HG03196 (cell line): Measurements from ENCODE around the gene STAB2.

Source experiments
- ATAC-seq: cut with Tn5 transposase; IDR thresholded peaks from one replicate; pipeline ENCODE4 v1.9.1; 2021; ENCODE audit not compliant: unreplicated experiment

The STAB2 gene

DNA sequence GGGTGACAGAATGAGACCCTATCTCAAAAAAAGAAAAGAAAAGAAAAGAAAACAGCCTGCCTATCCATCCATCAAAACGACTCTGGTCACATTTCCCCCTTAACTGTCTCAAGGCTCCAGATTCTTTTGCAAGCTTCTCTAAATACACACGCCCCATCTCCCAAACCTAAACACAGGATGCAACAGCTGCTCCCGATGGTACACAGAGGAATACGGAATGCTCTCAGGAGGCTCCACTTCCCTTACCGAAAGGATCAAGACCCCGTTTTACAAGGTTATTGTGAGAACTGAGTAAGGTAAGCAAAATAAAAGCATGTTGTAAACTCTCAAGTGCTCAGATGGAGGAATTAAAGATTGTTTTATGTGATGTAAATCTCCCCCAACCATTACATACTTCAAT is 191.7 kb downstream of the STAB2 start:
- no peak for ATAC-seq

DNA sequence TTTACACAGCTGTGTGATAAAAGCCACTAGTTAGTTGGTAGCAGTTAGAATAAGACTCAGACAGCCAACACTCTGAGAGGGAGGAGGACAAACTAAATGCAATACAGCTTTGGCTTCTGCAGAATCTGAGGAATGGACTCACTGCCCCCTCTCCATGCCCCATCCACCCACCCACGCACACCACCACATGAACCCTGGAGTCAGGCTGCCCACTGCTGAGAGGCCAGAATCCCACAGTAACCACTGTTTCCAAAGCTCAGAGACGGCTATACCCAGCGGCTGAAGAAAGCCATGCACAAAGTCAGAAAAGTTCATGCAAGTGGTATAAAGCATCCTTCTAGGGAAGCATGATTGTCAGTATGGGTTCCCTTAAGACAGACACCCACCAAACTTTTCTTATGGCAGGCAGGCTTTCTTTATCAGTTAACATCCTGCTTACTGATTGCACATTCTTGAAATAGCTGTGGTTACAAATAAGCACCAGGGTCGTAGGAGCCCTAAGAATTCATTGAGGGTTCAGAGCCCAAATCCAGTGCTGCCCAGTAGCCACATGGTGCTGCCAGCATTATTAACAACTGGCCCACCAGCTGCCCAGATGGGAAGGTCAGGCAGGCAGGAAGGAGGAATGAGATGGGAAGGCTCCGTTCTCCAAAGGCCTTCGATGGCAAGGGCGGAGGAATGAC is 192.5 kb downstream of the STAB2 start:
- no peak for ATAC-seq

DNA sequence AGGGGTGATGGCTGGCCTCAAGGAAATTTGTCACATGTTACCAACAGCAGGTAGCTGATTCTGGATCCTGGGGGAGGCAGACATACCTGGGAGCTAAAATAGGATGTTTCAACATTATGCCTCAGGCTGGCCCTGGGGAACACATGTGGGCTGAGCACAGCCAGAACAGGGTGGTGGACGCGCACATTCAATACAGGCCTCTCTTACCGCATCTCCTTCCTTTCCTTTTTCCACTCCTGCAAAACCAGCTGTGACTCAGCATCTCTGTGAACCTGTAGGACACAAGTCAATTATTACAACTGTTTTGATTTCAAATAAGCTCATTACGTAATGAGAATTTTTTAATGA is 193.0 kb downstream of the STAB2 start:
- ATAC-seq = no peak

DNA sequence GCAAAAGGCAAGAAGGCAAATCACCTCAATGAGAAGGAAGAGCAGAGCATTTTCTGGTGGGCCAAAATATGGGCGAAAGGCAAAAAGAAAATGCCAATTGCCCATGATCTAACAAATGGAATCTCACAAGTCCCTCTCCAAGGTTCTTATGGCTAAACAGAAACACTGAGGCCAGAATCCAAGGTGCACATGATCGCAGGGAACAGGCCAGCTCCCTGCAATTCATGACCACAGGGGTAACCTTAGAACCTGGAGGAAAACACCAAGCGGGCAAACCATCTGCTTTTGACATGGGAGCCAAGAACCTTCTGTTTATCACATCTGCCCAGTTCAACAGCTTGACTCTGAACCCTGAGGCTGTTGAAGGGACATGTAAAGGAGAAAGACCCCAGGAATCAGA is 193.9 kb downstream of the STAB2 start:
- ATAC-seq = no peak

DNA sequence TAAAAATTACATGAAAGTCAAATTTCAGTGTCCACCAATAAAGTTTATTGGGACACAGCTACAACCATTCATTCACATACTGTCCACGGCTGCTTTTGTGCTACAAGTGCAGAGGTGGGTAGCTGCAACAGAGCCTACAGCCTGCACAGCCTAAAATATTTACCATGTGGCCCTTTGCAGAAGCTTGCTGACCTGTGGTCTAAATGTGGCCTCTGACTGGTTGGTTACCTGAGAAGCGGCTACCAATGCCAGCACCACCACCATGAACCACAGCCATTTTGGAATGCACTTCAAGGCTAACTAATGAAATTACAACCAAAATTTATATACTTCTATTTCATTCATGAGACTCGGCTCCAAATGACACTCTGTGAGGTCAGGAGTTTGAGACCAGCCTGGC is 195.3 kb downstream of the STAB2 start:
- ATAC-seq = no peak

DNA sequence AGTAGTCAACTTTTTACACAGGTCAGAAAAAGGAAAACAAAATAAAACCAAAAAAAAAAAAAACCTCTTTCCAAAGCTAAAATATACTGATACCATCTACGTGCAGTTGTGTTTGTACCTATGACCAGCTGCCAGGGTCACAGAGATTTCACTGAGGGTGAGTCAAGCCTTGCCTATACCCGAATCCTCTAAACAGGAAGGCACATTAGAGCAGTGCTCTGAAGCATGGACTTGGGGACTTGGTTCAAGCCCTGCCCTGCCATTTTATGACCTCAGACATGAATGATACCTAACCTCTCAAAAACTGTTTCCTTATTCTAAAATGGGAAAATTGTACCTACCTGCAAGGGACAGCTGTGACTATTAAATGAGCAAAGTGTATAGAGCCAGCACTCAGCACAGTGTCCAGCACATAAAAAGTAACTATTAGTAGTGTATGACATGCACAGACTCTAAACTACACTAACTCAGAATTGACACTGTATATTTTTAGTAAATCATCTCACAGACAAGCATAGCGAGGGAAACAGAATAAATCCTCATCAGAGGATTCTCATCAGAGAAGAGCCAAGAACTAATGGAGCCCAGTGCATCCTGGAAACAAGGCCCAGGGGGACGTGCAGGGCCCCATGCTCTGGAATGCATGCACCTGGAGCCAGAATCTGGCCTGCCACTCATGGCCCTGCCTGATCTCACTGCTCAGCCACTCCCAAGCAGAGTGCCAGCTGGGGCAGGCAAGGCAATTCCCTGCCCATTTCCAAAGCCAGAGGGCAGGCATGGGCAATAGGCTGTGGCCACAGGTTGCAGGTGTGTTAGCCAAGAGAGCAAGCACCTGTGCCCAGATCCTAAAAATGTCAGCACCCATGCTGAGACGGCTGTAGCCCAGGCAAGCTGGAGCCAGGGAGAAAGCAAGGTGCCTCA is 196.9 kb downstream of the STAB2 start:
- ATAC-seq = no peak

DNA sequence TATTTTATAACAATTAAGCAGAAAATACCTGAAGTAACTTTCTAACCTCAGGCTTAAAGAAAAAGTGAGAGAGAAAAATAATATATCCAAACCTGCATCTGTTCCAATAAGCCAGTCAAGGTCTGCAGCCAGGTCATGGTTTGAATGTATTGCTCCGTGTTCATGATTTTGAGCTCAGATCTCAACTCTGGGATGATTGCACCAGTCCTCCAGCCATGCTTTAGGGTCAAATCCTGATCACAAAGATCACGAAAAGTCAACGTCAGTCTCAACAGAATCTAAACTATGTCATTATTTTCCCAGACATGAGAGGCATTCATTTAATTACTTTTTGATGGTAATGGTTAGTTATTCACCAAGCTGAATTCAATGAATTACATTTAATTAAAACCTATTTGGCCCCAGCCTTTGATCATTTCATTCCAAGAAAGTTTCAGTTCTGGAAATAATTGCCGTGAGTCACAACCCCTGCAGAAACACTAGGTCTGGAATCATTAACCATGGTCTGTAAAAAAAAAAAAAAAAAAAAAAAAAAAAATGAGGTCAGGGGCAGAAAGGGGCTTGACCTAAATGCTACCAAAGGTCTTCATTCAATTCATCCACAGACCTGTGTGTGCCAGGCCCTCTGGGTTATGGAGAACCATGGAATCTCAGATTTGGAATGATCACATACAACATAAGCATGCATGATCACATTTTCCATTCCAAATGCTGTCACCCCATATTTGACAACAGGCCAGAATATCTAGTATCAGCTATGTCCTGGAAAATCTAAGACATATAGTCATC is 198.4 kb downstream of the STAB2 start:
- no peak for ATAC-seq

DNA sequence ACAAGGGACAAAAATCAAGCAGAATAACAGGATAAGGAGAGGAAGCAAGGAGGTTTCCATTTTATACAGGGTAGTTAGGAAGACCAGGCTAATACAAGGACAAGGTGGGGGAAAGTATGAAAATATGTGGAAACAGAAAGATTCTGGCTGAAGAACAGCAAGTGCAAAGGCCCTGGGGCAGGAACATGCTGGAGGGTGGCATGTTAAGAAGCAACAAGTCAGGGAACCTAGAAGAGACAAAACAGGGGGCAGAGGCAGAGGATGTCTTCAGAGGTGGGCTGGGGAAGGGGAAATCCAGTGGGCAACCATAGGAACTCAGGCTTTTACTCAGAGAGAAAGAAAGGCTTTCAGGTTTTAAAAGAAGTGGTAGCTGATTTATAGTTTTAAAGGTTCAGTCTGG is 199.1 kb downstream of the STAB2 start:
- no peak for ATAC-seq

DNA sequence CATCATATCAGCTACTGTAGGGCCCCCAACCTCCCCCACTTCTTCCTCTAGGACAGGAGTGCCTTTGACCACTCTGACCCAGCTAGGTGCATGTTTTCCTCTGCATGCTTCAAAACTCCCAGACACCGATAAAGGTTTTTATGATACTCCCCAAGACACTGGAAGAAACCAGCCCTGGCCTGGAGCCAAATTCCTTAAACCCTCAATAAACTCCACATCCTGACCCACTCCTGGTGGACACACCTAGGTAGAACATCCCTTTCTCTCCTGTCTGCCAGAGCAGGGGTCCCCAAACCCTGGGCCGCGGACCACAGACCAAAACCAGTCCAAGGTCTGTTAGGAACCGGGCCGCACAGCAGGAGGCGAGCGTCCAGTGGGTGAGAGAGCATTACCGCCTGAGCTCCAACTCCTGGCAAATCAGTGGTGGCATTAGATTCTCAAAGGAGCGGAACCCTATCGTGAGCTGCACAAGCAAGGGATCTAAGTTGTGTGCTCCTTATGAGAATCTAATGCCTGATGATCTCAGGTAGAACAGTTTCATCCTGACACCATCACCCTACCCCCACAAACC is 204.4 kb downstream of the STAB2 start:
- ATAC-seq = no peak

DNA sequence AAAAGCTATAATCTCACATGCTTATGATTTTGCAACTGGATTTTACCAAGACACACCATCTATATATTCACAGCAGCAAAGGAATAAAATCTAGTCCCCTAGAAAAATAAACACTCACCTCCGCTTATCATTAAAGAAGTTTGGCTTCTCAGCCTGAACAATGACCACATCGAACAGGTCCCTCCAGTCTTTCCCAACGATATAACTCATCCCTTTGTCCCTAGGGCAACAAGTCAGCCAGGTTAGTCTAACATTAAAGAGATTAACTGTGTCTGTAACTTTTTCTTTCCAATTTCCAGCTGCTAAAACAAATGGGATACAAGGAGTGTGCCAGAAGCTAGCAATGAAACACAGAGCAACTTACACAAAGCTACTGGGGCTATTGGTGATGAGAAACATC is 206.0 kb downstream of the STAB2 start:
- no peak for ATAC-seq

DNA sequence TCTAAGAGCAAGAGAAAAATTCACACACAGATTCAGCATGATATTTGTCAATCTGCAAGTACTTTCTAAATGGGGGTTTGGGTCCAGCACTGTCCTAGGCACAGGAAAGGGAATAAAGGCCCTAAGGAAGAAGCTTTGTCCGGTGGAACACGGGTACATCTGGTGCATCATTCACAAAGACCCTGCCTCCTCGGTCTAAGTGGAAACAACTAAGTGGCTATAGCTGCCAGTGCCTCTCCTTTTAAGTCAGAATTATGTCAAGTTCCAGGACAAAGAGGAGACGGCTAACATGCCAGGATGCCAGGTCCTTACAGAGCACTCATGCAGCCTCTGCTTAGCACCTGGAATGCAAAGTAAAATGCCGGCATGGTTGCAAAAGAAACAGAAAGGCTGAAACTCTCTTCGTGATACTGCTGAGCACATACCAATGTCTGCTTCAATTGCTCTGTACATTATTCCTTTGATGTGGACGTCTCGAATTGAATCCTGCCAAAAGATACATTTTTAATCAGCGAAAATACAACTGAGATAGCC is 206.5 kb downstream of the STAB2 start:
- no peak for ATAC-seq

DNA sequence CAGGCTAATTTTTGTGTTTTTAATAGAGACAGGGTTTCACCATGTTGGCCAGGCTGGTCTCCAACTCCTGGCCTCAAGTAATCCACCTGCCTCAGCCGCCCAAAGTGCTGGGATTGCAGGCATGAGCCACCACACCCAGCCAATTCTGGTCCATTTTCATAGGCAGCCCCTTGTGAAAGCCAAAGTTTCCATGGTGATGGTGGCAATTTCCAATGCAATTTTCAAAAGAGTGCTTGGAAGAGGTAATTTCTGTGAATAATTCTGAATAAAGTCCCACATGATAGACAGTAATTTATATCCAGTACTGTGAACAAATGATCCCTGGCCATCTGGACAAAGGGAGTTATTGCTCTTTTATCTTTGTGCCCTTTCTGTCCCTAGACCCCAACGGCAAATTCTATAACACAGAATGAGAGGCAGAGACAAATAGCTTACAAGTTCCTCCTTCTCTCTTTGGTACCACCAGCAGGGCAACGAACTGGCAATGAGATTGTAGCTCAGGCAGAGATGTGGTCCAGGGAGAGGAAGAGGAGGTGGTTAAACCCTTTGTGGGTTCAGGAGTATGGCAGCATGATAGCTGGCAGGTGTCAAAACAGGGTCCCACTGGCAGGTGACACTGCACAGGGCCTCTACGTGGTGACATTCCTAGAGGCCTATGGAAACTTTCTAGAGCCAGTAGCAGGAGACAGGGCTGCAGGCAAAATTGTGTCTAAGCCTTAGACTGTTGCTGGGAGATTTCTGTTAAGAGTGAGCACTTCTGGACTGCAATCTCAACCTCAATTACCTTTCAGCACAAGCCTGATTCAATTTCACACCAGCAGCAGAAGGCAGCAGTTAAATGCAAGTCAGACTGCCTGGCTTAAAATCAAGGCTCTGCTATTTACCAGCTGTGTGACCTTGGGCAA is 207.5 kb downstream of the STAB2 start:
- ATAC-seq = no peak

DNA sequence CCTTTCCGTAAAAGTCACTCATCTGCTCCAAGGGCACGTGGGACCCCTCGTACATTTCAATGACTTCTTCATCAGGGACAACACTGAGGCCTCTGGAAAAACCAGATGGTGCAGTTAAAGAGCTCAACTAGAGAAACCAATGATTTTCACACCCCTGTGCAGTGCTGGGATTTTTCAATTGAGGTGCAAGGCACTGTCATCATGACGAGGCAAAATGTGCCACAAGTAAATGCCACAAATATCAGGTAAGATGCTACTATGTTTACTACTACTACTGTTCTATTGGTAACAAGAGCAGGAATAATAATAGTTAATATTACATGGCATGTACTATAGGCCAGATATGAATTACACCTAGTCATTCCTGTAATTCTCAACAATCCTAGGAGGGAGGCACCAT is 211.5 kb downstream of the STAB2 start:
- ATAC-seq = no peak

DNA sequence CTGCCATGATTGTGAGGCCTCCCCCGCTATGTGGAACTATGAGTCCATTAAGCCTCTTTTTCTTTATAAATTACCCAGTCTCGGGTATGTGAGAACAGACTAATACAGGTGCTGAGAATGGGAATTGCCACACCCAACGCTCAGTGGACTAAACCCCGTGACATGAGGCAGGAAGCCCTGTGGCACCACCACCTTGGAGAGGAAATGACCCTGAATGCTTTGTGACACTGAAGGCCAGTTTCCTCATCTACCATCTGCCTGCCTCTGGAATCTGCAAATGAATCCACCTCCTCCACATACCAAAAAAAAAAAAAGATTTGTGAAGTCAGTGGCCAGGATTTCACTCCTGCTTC is 212.4 kb downstream of the STAB2 start:
- ATAC-seq = no peak

DNA sequence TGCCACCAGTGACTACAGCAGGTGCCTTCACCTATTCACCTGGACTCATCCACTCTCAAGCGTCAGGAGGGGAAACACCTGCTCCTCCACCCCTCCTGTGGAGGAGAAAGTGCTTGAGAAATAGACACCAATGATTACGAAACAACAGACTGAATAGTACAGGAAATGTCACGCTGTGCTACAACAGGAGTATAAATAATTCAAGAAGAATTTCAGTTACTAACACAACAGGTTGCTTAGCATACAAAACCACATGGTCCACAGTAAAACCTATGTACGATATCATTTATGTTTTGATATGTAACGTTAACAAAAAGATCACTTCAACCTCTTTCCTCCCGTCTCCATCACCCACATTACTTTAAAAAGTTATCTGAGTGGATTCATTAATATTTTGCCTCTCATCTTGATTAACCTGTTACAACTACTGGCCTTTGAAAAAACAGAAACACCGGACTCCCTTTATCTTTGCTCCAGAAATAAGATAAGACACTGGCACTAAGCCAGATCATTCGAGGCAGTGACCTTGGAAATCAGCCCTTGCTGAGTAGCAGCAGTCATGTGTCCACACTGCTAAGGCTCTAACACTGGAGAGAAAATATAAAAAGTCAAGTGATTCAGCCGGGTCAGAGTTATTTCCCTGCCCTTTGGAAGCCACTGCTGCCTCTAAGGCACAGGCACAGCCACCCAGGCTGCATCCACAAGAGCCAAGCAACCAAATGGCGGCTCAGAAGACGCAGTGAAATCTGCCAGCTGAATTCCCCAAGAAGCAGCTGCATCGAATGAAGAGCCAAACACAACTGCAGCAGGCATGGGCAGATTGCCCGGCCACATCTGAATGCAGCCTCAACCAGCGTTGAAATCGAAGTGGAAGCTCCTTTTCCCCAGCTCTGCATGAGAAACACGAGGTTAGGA is 213.0 kb downstream of the STAB2 start:
- no peak for ATAC-seq

DNA sequence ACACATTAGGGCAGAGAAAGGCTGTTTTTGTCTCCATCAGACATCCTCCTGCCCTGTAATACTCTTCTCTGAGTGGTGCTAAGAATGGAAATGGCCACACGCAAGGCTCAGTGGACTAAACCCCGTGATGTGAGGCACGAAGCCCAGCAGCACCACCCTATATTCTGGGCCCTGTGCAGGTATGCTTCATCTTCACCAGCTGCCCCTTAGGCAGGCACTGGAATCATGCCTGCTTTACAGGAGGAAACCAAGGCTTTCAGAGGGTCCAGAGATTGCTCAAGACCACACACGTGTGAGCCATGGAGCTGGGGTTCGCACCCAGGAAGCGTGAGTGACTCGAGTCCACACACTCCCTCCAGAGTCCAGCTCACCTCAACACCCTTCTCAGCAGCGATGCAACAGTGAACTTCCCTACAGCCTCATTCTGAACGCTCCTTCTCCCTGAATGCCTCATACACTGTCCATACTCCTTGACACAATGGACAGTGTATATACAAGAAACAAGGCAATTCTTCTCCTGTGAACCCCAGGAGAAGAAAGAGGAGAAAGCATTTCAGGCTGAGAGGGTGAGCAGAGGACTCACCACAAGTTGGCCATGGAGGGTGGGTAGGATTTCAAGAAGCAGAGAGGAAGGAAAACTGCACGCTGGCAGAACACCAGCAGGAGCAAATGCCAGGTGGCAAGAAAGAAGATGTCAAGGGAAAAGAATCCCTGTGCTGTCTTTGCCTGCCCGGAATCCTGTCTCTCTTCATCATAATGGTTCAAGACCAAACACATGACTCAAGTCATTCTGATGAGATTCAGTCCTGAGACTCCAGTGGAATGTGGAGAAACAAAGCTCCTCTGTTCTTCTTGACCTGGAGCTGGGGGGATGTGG is 214.9 kb downstream of the STAB2 start:
- ATAC-seq = no peak

DNA sequence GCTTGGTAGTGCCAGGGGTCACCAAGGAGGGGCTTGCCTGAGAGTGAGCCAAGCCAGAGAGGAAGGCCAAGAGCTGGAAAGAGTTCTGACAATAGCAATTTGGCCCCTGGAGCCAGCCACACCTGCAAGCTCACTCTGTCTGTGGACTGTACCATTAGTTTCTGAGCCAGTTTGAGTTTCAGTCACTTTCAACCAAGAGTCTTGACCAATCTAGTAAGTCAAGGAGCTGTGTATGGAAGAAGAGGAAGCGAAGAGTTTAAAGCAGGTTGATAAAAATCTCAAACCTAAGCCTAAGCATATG is 215.5 kb downstream of the STAB2 start:
- ATAC-seq = no peak

DNA sequence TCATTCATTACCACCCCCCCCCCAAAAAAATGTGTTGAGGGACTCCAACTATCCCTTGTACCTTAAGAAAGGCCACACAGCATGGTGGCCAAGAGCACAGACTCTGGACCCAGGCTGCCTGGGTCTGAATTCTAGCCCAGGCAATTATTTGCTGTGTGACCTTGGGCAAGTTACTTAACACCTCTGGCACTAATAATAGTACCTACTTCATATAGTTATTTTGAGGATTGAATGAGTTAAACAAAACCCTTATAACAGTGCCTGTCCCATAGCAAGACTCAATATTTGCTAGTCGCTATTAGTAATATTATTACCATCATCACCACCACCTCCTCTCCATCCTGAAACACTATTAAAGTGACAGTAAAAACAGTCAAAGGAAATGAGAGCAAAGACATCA is 216.8 kb downstream of the STAB2 start:
- no peak for ATAC-seq
